ENCODE results near the gene RAPGEF6.

DNA sequence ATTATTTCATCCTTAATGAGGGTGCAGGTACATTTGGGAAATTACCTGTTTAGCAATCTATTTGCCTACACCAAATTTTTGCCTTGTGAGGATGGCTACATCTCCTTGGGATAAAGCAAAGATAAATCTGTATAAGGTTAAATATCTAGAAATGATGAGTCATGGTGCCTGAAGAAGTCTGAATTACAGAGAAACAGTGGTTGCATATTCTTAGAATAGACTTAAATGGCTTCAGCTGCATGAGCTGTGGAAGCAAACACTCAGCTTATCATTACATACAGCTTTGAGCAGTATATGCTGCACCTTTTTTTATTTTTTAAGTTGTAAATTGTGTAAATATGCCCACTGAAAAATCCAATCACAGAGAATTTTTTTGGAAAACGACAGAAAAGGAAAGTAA is 153.5 kb downstream of the RAPGEF6 start:
- no peak for TF ChIP-seq POLR2AphosphoS5 (IDR thresholded peaks at IDR 0.05)
- TF ChIP-seq, protein P1, sequence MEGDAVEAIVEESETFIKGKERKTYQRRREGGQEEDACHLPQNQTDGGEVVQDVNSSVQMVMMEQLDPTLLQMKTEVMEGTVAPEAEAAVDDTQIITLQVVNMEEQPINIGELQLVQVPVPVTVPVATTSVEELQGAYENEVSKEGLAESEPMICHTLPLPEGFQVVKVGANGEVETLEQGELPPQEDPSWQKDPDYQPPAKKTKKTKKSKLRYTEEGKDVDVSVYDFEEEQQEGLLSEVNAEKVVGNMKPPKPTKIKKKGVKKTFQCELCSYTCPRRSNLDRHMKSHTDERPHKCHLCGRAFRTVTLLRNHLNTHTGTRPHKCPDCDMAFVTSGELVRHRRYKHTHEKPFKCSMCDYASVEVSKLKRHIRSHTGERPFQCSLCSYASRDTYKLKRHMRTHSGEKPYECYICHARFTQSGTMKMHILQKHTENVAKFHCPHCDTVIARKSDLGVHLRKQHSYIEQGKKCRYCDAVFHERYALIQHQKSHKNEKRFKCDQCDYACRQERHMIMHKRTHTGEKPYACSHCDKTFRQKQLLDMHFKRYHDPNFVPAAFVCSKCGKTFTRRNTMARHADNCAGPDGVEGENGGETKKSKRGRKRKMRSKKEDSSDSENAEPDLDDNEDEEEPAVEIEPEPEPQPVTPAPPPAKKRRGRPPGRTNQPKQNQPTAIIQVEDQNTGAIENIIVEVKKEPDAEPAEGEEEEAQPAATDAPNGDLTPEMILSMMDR (IDR thresholded peaks at IDR 0.05) = no peak
- no peak for TF ChIP-seq POLR2A (IDR thresholded peaks at IDR 0.05)
